Measurements from ENCODE around the gene ZNF827. TPM values are rescaled to one million over a fixed set of nuclear protein-coding genes. Genes with fewer than 3 reads are reported as not detected.

Gene ZNF827
- total RNA-seq, 4 donors from 2014 or later, result 5.2 to 11.8 (median 7.1) TPM

DNA sequence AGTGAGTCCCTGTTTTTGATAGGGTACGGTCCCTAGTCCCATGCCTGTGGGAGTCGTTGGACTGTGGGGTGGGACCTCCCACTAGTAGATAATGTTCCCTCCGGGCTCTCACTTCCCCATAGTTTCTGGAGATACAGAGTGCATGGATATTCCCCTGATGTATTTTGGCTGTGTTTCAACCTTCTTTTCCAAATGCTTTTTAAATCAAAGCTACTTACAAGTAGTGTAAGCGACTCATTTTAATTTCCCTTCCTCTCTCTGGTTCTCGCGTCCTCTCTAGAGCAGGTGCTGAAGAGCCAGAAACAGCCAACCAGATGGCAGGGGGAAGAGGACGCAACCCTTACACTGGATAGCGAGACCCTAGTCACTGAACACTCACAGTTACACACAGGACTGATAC is 79.2 kb downstream of the ZNF827 start:
- TF ChIP-seq, protein P1, sequence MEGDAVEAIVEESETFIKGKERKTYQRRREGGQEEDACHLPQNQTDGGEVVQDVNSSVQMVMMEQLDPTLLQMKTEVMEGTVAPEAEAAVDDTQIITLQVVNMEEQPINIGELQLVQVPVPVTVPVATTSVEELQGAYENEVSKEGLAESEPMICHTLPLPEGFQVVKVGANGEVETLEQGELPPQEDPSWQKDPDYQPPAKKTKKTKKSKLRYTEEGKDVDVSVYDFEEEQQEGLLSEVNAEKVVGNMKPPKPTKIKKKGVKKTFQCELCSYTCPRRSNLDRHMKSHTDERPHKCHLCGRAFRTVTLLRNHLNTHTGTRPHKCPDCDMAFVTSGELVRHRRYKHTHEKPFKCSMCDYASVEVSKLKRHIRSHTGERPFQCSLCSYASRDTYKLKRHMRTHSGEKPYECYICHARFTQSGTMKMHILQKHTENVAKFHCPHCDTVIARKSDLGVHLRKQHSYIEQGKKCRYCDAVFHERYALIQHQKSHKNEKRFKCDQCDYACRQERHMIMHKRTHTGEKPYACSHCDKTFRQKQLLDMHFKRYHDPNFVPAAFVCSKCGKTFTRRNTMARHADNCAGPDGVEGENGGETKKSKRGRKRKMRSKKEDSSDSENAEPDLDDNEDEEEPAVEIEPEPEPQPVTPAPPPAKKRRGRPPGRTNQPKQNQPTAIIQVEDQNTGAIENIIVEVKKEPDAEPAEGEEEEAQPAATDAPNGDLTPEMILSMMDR (IDR thresholded peaks at IDR 0.05), result no peak
- DNase-seq (ENCODE audit: low spot score) (no peak), ATAC-seq (ENCODE audit: low FRiP score) (no peak)

- ATAC-seq (ENCODE audit: low FRiP score), result no peak
- TF ChIP-seq, protein P1 (IDR thresholded peaks at IDR 0.05), result no peak
Observed at GRCh38 chr4:145852256-145852839, 86.3 kb downstream of the ZNF827 start.

GRCh38 chr4:145851511-145852201 is 87.0 kb downstream of the ZNF827 start:
- no peak for ATAC-seq (ENCODE audit: low FRiP score)
- no peak for DNase-seq (ENCODE audit: low spot score)
- TF ChIP-seq, protein P1 (IDR thresholded peaks at IDR 0.05), result no peak

More at GRCh38 chr4:145852256-145852839, 86.3 kb downstream of the ZNF827 start:
- DNase-seq (ENCODE audit: low spot score), result no peak

DNA sequence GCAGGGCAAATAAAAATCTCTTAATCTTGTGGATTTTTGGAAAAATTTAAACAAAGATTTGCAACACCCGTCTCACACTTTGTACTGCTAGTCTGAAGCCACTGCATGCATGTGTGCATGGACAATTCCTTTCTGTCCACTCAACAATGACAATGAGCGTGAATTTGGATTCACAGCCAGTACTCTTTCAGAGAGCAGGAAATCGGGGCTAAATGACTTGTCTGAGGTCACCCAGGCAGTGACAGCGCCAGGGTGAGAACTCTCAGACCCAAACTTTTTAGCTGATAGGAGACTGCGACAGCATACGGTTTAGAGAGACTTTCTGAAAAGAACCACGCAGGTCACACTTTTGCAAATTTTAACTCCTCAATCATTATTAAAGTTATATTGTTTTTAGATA is 90.9 kb downstream of the ZNF827 start:
- TF ChIP-seq, protein P1 (IDR thresholded peaks at IDR 0.05), result no peak
- no peak for DNase-seq (ENCODE audit: low spot score)
- no peak for ATAC-seq (ENCODE audit: low FRiP score)

DNA sequence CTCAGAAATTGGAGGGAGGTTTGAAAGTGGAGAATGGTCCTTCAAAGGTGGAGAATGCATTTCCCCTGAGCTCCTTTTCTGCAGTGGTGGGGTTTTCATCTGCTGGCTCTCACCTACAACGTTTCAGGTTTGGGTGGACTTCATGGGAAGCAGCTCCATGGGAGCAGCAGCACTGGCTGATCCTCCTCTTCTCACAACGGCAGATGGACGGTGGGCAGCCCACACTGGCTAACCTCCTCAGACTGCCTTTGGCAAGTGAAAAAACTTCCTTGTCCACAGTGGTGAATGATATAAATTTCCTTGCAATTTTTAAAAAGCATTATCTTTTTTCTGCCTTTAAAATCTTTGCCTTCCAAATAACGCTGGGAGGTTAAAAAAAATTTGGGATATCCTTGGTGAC is 93.5 kb downstream of the ZNF827 start:
- no peak for ATAC-seq (ENCODE audit: low FRiP score)
- no peak for DNase-seq (ENCODE audit: low spot score)
- TF ChIP-seq, protein P1 (IDR thresholded peaks at IDR 0.05), result no peak

DNA sequence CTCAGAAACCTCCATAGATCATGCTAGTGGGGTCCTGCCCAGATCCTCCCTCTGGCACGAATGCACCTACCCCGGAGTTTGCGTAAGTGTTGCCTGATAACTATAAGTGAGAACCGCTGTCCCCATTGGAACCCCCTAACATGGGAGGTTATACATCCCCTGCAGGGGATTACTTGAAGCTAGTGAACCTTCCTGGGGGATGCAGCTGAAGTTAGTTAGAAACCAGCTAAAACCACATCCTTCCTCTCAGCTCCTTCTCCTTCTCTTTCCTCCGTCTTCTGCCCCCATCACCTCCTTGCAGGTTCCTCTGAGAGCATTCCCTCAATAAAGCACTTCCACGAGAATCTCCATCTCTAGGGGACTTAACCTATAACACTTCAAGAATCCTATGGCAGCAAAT is 95.0 kb downstream of the ZNF827 start:
- DNase-seq (ENCODE audit: low spot score), result no peak
- ATAC-seq (ENCODE audit: low FRiP score), result no peak
- TF ChIP-seq, protein P1 (IDR thresholded peaks at IDR 0.05), result no peak

GRCh38 chr4:145843148-145843547 is 95.5 kb downstream of the ZNF827 start:
- ATAC-seq (ENCODE audit: low FRiP score) (no peak), DNase-seq (ENCODE audit: low spot score) (no peak)
- TF ChIP-seq, protein P1 (IDR thresholded peaks at IDR 0.05), result no peak

All from omental fat pad (tissue), 4 donors.